SU-DHL-6 (cell line): ENCODE results near the gene LRP1B.

Source experiments
- EZH2phosphoT487 ChIP-seq: fragments of 200-600 bp; sonication (generic), shearing (Covaris generic); conservative IDR thresholded peaks from 2 replicates; pipeline ENCODE4 v1.6.1; 2018; ENCODE audit warnings: mild to moderate bottlenecking, antibody characterized with exemption, low read length, moderate library complexity, mixed read lengths
- TF ChIP-seq, protein P1 (sequence below): fragments of 200-600 bp; sonication (generic); IDR thresholded peaks from one replicate; pipeline ENCODE4 v1.5.1; 2017; ENCODE audit warnings: antibody characterized with exemption, mild to moderate bottlenecking, low read length, moderate library complexity; ENCODE audit not compliant: insufficient read depth, poor library complexity, severe bottlenecking

DNA sequence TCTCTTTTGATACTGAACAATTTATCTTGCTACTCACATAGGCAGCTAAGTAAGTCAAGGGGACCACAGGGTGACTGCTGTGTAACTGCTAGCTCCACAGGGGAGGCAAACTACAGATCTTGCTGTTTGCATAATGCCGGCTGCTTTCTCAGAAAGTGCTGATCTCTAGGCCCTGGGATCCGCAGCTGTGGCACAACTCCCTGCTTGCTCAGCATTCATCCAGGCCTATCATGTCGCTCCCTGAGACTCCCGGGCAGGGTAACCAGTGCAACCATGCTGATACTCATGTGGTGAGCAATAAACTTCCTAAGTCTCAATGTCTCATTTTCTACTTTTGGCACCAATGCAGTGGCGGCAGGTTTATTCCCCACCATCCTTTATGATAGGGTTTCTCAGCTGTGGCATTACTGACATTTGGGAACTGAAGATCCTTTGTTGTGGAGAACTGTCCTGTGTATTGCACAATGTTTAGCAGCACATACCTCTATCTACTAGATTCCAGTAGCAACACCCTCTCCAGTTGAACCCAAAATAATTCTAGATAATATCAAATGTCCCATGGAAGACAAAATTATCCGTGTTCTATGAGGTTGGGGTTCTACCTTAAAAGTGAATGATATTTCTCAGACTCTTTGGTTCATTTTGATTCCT lies 1101.3 kb downstream of the LRP1B start:
- no peak for TF ChIP-seq EZH2phosphoT487
- TF ChIP-seq, protein P1, sequence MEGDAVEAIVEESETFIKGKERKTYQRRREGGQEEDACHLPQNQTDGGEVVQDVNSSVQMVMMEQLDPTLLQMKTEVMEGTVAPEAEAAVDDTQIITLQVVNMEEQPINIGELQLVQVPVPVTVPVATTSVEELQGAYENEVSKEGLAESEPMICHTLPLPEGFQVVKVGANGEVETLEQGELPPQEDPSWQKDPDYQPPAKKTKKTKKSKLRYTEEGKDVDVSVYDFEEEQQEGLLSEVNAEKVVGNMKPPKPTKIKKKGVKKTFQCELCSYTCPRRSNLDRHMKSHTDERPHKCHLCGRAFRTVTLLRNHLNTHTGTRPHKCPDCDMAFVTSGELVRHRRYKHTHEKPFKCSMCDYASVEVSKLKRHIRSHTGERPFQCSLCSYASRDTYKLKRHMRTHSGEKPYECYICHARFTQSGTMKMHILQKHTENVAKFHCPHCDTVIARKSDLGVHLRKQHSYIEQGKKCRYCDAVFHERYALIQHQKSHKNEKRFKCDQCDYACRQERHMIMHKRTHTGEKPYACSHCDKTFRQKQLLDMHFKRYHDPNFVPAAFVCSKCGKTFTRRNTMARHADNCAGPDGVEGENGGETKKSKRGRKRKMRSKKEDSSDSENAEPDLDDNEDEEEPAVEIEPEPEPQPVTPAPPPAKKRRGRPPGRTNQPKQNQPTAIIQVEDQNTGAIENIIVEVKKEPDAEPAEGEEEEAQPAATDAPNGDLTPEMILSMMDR: no peak
